Chondrocyte (in vitro differentiated cells): ENCODE data around the gene TSPAN6. TPM values are rescaled to one million over a fixed set of nuclear protein-coding genes. Genes with fewer than 3 reads are reported as not detected.
A peak's percentile ranks its signal among the peaks of the same experiment; 100 is the strongest.

ENCODE experiments used
- DNase-seq: peaks from one replicate; pipeline ENCODE4 v3.0.0; 2021; ENCODE audit warnings: mixed read lengths, low spot score
- H3K27ac Mint-ChIP-seq: one replicate; pipeline ENCODE4 v1.8.0; 2021; ENCODE audit warnings: mild to moderate bottlenecking, moderate library complexity, mixed read lengths; ENCODE audit not compliant: unreplicated experiment
- H3K27me3 Mint-ChIP-seq: 2 replicates; pipeline ENCODE4 v1.8.0; 2021; ENCODE audit warnings: low read depth, mixed read lengths
- H3K36me3 Mint-ChIP-seq: 2 replicates; pipeline ENCODE4 v1.8.0; 2021; ENCODE audit warnings: low read depth, mixed read lengths
- H3K4me1 Mint-ChIP-seq: 2 replicates; pipeline ENCODE4 v1.8.0; 2021; ENCODE audit warnings: low read depth, mild to moderate bottlenecking, mixed read lengths
- H3K4me3 Mint-ChIP-seq: one replicate; pipeline ENCODE4 v1.8.0; 2021; ENCODE audit warnings: mild to moderate bottlenecking, moderate library complexity, mixed read lengths; ENCODE audit not compliant: unreplicated experiment
- H3K9me3 Mint-ChIP-seq: 2 replicates; pipeline ENCODE4 v1.8.0; 2021; ENCODE audit warnings: low read depth, mixed read lengths
- total RNA-seq: library from RNA; stranded (reverse); gene quantifications from 3 replicates; pipeline ENCODE4 v1.2.1, GENCODE V29; 2021
- TF ChIP-seq, protein P1 (sequence below): fragments of 200-600 bp; sonication (generic); IDR thresholded peaks from 2 replicates; pipeline ENCODE4 v1.5.0; 2021; ENCODE audit warnings: antibody characterized with exemption, mild to moderate bottlenecking, moderate library complexity

TSPAN6 gene
- total RNA-seq, 1 donor from 2014 or later, result 18.6 TPM

GRCh38 chrX:100654261-100654660 is 17.7 kb upstream of the TSPAN6 start:
- no peak overlapping the region for H3K27ac Mint-ChIP-seq
- H3K9me3 Mint-ChIP-seq, result no peaks in the 10 kb centered on the region
- no peak for DNase-seq
- TF ChIP-seq, protein P1, sequence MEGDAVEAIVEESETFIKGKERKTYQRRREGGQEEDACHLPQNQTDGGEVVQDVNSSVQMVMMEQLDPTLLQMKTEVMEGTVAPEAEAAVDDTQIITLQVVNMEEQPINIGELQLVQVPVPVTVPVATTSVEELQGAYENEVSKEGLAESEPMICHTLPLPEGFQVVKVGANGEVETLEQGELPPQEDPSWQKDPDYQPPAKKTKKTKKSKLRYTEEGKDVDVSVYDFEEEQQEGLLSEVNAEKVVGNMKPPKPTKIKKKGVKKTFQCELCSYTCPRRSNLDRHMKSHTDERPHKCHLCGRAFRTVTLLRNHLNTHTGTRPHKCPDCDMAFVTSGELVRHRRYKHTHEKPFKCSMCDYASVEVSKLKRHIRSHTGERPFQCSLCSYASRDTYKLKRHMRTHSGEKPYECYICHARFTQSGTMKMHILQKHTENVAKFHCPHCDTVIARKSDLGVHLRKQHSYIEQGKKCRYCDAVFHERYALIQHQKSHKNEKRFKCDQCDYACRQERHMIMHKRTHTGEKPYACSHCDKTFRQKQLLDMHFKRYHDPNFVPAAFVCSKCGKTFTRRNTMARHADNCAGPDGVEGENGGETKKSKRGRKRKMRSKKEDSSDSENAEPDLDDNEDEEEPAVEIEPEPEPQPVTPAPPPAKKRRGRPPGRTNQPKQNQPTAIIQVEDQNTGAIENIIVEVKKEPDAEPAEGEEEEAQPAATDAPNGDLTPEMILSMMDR, result peak; percentile 66
- peaks cover 17% of the 10 kb centered on the region for H3K4me1 Mint-ChIP-seq
- H3K4me3 Mint-ChIP-seq, result no peak overlapping the region
- H3K36me3 Mint-ChIP-seq, result no peaks in the 10 kb centered on the region
- no peaks in the 10 kb centered on the region for H3K27me3 Mint-ChIP-seq

DNA sequence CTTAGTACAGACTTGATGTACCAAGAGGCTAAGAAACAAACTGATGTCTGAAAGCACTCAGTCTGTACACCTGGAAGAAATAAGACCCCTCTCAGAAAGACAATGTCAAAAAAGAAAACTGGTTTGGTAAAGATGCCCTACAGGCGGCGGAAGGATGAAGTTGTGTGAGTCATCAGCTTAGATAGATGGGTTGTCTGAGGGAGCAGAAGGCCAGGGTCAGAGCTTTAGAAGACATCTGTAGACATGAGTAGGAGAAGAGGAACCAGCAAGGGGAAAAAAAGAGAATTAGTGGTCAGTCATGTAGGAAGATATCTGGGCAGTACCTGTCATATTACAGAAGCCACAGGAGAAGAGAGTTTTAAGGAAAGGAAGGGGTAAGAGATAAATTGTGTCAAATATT is 15.7 kb upstream of the TSPAN6 start:
- DNase-seq, result no peak
- no peak overlapping the region for H3K4me3 Mint-ChIP-seq
- H3K9me3 Mint-ChIP-seq, result no peaks in the 10 kb centered on the region
- H3K36me3 Mint-ChIP-seq, result no peaks in the 10 kb centered on the region
- TF ChIP-seq, protein P1, result no peak
- H3K27me3 Mint-ChIP-seq, result no peaks in the 10 kb centered on the region
- H3K27ac Mint-ChIP-seq, result no peak overlapping the region
- H3K4me1 Mint-ChIP-seq, result peaks cover 31% of the 10 kb centered on the region

DNA sequence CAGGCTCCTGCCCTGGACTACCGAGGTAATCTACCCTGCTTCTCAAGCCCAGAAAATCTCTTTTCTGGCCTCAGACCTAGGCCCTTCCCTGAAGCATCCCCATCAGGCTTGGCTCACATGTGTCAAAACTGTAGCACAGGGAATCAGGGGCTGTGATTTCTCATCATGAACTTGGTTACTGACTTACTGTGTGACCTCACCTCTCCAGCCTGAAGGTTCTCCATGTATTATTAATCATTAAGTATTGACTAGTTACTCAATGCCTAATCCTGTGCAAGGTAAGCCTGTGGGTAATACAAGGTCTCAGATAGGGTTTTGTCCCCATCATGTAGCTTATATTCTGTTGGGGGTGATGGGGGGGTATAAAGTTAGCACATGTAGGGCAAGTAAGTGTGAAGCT is 14.2 kb upstream of the TSPAN6 start:
- Mint-ChIP-seq H3K9me3 (no peaks in the 10 kb centered on the region), H3K36me3 (no peaks in the 10 kb centered on the region), H3K4me3 (no peak overlapping the region), H3K27me3 (no peaks in the 10 kb centered on the region), H3K27ac (no peak overlapping the region), H3K4me1 (peaks cover 43% of the 10 kb centered on the region)
- no peak for DNase-seq
- TF ChIP-seq, protein P1, result no peak

DNA sequence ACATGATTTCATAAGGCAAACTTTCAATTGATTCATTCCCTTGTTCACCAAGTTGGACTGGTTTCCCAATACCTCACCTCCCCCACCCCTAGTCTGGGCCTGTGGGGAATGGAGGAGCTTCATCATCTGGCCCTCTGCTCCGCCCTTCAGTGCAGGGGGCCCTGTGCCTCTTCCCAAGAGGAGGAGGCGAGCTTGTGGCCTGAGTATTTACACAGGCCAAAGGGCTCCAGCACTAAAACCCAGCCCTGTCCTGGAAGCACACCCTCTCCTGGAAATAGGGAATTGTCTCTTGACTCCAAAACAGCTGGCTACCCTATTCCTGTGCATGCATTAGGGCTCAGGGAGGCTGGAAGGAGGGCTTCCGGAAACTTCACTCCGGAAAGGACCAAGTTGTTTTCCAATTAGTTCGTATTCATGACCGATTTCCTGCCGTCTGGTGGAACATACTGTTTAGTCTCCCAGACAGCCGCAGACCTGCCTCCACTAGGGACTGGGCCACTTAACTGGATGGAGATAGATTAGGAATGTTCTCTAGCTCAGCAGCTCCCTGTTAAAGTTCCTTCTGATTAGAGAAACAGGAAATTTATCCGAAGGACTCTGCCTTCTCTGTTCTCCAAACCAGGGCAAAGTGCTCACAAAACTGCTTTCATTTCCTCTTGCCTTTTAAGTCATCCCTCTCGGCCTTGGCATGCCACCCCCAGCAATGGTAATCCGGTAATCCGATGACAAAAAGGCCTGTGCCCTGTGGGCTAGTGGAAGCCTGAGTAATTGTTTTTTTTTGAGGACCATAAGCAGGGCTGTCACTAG is 13.1 kb upstream of the TSPAN6 start:
- Mint-ChIP-seq H3K27me3 (no peaks in the 10 kb centered on the region), H3K4me1 (peaks cover 51% of the 10 kb centered on the region), H3K27ac (peak overlapping the region; percentile 97), H3K4me3 (no peak overlapping the region), H3K9me3 (no peaks in the 10 kb centered on the region), H3K36me3 (no peaks in the 10 kb centered on the region)
- TF ChIP-seq, protein P1, result peak; percentile 31
- no peak for DNase-seq

- no peak for DNase-seq
- H3K4me1 Mint-ChIP-seq, result peaks cover 61% of the 10 kb centered on the region
Measured at GRCh38 chrX:100648458-100649417, 12.1 kb upstream of the TSPAN6 start.

More at GRCh38 chrX:100648458-100649417, 12.1 kb upstream of the TSPAN6 start:
- H3K4me3 Mint-ChIP-seq, result peak overlapping the region; percentile 24
- H3K9me3 Mint-ChIP-seq, result no peaks in the 10 kb centered on the region
- no peaks in the 10 kb centered on the region for H3K36me3 Mint-ChIP-seq
- TF ChIP-seq, protein P1, result no peak
- no peaks in the 10 kb centered on the region for H3K27me3 Mint-ChIP-seq
- H3K27ac Mint-ChIP-seq, result peak overlapping the region; percentile 97
